ENCODE measurements around the gene RPS6KA5.

The RPS6KA5 gene

GRCh38 chr14:90993792-90994191, 66.6 kb downstream of the RPS6KA5 start:
- no peak overlapping the region for H3K27ac ChIP-seq
- no peak for TF ChIP-seq CTCF (conservative IDR thresholded peaks at IDR 0.05)

GRCh38 chr14:90991690-90992443, 68.6 kb downstream of the RPS6KA5 start:
- no peak for TF ChIP-seq CTCF (conservative IDR thresholded peaks at IDR 0.05)

GRCh38 chr14:90990141-90990540, 70.3 kb downstream of the RPS6KA5 start:
- no peak overlapping the region for H3K27ac ChIP-seq
- TF ChIP-seq CTCF (conservative IDR thresholded peaks at IDR 0.05): no peak

More at GRCh38 chr14:90991690-90992443, 68.6 kb downstream of the RPS6KA5 start:
- H3K27ac ChIP-seq: no peak overlapping the region

- no peak overlapping the region for H3K27ac ChIP-seq
- TF ChIP-seq CTCF (conservative IDR thresholded peaks at IDR 0.05): no peak
Measured at GRCh38 chr14:90987140-90987539, 73.3 kb downstream of the RPS6KA5 start.

- no peak for TF ChIP-seq CTCF (conservative IDR thresholded peaks at IDR 0.05)
- no peak overlapping the region for H3K27ac ChIP-seq
Measured at GRCh38 chr14:90986510-90986909, 73.9 kb downstream of the RPS6KA5 start.

GRCh38 chr14:90985601-90986242, 74.7 kb downstream of the RPS6KA5 start:
- H3K27ac ChIP-seq: no peak overlapping the region
- TF ChIP-seq CTCF (conservative IDR thresholded peaks at IDR 0.05): no peak

GRCh38 chr14:90983560-90983959, 76.9 kb downstream of the RPS6KA5 start:
- no peak for TF ChIP-seq CTCF (conservative IDR thresholded peaks at IDR 0.05)
- no peak overlapping the region for H3K27ac ChIP-seq

Measured in VCaP (cell line).